Hematopoietic multipotent progenitor cell treated with erythropoietin and hydrocortisone succinate and interleukin-3 and kit ligand, for 17 days (in vitro differentiated cells): ENCODE measurements around the gene DERA.
"Not testable (repeated sequence)": the region's sequence is repeated elsewhere in the genome, so short reads cannot be mapped to it uniquely, and the experiment has no call there.

Experiments used
- DNase-seq: peaks from one replicate; pipeline ENCODE4 v3.0.0-alpha.2; 2015; ENCODE audit warnings: low spot score

Gene DERA

DNA sequence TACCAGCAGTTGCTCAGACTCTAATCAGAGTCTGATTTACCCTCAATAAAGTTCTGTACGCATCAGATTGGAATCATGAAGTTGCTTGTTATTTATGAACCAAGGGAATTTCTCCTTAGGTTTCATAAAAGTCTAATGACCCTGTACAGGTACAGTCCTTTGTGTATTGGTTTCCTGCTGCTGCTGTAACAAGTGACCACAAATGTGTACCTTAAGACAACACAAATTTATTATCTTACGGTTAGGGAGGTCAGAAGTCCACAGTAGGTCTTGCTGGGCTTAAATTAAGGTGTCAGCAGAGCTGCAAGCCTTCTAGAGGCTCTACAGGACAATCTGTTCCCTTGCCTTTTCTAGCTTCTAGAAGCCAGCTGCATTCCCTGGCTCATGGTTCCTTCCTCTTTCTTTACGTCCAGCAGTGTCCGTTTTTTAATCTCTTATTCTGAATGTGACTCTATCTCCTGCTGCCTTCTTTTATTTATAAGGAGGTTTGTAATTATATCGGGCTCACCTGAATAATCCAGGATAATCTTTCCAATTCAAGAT lies 6.7 kb upstream of the DERA start:
- DNase-seq: no peak

DNA sequence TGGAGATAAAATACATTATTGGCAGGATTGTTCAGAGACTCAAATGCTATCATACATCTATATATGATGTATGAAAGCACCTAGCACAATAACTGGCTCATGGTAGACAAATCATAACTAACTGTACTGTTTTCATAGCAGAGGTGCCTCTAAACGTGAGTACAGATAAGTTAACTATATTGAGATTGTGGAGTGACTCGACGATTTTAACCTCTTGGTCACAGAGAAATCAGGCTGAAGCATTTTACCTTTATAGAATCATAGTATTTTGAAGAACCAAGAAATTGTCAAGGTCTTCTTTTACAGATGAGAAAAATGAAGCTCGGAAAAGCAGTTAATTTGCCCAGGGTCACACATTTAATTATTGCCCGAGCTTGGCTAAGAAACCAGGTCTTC lies 666 bp upstream of the DERA start:
- no peak for DNase-seq

DNA sequence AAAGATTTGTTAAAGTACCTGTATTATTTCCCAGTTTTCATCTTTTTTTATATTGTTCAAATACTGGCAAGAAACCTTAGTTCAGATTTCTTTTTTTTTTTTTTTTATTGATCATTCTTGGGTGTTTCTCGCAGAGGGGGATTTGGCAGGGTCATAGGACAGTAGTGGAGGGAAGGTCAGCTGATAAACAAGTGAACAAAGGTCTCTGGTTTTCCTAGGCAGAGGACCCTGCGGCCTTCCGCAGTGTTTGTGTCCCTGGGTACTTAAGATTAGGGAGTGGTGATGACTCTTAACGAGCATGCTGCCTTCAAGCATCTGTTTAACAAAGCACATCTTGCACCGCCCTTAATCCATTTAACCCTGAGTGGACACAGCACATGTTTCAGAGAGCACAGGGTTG lies 799 bp downstream of the DERA start:
- not testable (repeated sequence) for DNase-seq

DNA sequence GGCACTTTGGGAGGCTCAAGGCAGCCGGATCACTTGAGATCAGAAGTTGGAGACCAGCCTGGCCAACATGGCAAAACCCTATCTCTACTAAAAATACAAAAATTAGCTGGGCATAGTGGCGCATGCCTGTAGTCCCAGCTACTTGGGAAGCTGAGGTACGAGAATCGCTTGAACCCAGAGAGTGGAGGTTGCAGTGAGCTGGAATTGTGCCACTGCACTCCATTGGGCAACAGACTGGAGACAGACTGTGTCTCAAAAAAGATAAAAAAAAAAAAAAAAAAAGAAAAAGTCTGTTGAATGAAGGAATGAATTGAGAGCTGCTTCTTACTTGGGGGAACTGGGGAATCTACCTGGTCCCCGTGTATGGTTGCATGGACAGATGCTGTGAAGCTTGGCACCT lies 3.0 kb downstream of the DERA start:
- not testable (repeated sequence) for DNase-seq

DNA sequence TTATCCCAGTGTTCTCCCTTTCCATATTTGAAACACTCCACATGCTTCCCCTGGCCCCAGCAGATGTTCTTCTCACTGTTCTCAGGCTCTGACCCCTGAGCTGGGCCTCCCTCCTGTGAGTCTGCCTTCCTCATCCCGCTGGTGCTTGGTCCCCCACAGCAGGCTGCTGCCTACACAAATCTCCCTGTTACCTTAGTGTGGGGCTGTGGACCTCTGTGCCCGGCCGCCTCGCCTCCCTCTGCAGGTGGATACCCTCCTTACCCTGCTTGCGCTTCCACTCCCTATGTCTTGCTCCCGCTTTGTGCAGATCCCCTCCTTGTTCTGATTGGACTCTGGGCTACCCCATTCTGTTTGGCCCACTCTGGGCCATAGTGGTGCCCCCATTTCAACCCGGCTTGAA lies 6.9 kb downstream of the DERA start:
- DNase-seq: no peak

DNA sequence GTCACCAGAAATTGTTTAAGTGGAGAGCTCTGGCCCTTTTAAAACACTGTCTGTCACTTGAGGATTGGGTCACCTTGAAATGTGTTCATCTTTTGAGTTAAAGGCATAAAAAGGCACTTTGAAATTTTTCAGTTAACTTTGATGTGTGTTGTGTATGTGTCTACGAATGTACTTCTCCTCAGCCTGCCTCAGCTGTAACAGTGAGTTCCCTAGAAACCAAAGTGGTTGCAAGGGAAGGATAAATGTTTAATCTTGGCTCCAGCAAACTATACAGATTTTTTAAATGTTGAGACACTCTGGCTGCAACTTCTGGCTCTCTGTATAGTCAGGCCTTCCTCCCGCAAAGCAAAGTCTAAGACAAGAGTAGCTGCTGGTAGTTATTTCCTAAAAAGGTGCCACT lies 8.3 kb downstream of the DERA start:
- DNase-seq: no peak

DNA sequence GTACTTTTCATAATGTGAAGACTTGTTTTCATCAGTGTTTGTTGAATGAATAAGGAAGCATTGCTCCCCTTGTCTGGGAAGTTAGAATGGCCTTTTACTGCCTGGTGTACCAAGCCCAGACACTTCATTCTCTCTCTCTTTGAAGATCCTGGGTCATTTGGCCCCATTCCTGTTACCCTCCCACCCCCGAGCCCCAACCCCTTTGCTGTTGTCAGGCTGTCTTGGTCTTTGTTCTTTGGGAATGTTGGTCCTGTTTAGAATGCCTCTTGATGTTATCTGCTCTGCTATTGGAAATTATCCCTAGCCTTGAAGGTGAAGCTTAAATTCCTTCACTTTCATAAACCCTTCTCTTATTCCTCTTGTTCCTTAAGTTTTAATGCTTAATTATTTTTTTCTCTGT lies 13.8 kb downstream of the DERA start:
- DNase-seq: no peak

DNA sequence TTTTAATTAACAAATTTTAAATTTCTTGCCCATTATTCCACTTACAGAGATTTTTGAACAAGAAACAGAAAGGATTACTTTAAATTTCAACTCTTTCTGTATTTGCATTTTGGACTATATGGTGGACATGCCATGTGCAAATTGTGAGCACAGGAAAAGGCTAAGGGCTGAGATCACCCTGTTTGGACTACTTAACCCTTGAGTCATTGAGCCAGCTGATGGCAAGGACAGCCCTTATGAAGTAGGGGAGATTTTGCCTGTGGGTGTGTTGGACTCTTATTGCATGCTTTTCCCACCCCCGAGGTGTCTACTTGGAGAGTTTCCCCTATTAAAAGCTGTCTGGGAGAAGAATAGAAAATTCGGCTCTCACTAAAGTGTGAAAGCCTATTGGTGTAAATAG lies 17.2 kb downstream of the DERA start:
- DNase-seq: no peak

DNA sequence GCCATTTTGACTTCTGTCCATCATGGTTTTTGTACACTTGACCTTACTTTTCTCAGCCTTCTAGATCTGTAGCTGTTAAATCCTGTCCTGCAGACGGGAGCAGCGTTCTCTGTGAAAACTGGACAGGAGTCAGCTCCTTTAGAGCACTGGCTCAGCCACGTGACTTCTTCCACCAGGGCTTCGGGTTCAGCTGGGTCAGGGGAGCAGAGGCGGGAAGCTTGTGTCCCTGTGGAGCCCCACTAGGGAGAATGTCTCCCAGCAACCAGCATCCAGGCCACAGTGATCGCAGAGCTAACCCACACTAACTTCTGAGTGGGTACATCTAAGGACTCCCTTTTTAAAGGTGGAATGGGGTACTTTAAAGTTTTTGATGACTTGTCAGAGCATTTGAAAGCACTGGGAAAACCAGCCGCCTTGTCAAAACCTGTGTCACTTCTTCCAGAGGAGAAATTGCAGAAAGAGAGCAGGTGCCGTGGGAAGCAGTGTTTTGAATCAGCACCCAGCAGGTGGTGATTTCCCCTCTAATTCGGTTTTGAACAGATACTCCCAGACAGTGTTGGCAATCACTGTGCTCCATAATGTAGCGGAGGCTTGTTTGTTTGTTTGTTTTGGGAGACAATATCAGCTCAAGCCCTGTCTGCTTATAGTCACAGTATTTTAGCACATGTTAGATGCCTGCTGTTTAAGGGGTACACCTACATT lies 17.9 kb downstream of the DERA start:
- DNase-seq: no peak

DNA sequence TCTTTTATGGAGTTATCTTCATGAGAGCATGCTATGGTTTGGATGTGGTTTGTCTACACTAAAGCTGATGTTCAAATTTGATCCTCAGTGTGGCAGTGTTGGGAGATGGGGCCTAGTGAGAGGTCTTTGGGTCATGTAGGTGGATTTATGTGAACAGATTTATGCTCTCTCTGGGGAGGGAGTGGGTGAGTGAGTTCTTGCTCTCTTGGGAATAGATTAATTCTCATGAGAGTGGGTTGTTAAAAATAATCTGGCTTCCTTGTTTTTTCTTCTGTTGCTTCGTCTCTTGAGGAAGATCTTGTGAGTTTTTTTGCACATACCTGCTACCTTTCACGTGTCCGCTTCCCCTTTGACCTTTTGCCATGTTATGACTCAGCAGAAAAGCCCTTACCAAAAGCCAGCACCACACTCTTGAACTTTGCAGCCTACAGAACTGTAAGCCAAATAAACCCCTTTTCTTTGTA lies 20.5 kb downstream of the DERA start:
- DNase-seq: no peak

DNA sequence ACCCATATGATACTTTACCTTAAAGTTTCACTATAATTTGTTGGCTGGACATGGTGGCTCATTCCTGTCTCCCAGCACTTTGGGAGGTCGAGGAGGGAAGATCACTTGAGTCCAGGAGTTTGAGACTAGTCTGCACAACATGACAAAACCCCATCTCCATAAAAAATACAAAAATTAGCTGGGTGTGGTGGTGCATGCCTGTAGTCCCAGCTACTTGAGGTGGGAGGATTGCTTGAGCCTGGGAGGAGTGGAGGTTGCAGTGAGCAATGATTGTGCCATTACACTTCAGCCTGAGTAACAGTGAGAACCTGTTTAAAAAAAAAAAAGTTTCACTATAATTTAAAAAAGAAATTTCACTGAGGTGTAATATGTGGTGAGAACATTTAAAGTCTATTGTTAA lies 21.2 kb downstream of the DERA start:
- no peak for DNase-seq

DNA sequence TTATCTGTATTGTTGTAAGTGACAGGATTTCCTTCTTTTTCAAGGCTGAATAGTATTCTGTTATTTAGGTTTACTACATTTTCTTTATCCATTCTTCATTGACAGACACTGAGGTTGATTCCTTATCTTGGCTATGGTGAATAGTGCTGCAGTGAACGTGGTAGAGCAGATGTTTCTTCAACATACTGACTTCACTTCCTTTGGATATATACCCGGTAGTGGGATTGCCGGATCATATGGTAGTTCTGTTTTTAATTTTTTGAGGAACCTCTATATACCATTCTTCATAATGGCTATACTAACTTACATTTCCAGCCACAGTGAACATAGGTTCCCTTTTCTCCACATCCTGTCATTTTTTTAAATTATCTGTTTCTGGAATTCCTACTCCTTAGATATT lies 21.8 kb downstream of the DERA start:
- DNase-seq: no peak

DNA sequence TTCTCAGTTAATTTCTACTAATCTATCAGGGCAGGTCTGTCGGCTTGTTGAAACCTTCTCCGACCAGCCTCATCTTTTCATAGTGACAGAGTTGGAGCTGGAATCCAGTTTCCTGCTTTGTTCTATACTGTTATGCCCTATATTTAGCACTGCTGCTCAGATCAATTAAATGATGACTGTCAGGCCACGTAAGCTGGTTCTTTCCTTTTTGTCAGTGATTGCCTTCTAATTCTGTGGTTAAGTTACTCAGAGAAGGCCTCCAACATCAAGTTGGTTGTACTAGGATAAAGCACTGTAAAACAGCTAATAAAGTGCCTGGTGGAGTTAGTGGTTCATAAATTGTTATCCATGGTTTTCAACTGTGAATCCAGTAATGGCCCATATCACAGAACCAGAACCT lies 22.6 kb downstream of the DERA start:
- DNase-seq: no peak

DNA sequence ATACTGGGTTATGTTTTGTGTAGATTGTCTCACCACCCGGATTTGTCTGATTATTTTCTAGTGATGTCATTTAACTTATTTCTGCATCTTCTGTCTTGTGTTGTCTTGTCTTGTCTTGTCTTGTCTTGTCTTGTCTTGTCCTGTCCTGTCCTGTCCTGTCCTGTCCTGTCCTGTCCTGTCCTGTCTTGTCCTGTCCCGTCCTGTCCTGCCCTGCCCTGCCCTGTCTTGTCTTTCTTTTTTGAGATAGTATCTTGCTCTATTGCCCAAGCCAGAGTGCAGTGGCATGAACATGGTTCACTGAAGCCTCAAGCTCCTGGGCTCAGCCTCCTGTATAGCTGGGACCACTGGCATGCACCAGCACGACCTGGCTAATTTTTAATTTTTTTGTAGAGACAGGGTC lies 25.6 kb downstream of the DERA start:
- DNase-seq: no peak

DNA sequence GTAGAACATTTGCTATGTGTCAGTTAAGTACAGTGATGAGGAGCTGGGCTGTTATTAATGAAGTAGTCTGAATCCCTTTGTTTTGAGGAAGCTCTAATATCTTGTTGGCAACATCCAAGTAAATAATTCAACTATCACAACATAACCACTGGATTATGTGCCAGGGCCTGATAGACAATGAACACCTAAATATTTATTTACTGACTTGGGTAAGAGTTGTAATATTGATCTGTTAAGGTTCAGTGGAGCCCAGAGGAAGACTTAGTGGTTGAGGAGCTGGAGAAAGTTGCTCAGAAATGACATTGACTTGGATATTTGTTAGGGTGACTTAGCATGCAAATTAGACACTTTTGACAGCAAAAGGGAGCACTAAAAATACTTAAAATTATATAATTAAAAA lies 26.8 kb downstream of the DERA start:
- DNase-seq: no peak

DNA sequence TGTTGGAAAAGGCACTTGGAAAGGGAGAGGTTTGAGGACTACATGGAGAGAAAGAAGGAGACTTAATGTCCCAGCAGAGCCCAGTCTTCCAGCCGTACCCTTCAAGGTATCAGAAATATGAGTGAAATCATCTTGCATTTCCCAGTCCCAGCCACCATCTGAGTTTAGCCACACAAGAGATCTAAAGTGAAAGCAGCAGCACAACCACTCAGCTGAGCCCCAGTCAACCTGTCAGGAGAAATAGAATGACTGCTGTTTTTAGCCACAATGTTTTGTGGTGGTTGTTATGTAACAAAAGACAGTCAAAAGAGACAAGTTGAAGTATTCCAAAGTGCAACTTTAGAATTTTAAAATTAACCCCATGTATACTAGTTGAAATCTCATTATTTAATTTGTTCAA lies 28.0 kb downstream of the DERA start:
- no peak for DNase-seq

DNA sequence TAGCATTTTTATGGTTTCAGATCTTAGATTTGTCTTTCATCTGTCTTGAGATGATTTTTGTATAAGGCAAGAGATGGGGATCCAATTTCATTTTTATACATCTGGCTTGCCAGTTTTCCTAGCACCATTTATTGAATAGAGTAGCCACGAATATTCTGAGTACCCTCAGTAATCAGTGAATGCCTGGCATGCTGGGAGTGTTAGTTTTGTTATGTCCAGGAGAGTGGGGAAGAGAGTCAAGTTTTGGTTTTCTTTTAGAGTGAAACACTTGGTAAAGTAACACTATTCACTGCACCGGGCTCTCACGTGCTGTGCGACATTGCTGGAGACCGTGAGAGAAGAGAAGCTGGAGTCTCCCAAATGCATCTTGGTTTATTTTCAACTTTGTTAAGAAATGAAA lies 31.3 kb downstream of the DERA start:
- no peak for DNase-seq

DNA sequence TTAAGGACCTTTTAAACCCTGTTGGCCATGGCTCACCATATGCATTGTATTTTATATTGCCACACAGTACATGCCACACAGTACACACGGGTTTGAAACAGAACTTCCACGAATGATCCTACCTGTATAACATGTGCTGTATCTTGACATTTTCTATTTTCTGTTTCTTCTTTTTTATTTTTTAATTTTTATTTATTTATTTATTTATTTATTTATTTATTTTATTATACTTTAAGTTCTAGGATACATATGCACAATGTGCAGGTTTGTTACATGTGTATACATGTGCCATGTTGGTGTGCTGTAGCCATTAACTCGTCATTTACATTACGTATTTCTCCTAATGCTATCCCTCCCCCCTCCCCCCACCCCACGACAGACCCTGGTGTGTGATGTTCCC lies 32.4 kb downstream of the DERA start:
- DNase-seq: not testable (repeated sequence)

DNA sequence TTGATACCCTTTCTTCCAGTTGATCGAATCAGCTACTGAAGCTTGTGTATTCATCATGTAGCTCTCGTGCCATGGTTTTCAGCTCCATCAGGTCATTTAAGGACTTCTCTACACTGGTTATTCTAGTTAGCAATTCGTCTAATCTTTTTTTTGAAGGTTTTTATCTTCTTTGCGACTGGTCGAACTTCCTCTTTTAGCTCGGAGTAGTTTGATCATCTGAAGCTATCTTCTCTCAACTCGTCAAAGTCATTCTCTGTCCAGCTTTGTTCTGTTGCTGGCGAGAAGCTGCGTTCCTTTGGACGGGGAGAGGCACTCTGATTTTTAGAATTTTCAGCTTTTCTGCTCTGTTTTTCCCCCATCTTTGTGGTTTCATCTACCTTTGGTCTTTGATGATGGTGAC lies 37.3 kb downstream of the DERA start:
- DNase-seq: not testable (repeated sequence)

DNA sequence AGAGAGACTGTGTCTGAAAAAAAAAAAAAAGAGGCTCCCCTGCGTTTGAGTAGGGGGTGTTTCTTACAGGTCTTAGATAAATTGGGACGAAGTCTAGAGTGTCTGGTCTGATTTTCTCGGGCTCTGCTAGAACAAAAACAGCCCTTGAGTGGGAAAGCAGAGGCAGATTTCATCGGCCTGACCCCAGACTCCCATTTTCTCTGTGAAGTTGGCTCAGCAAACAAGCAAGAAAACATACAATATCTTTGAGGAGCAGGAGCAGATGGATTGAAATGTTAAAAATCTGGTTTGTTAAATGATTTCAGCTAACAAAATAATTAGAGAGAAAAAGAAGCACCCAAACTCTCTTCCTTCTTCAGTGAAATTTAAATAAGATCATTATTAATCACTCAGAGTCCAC lies 44.1 kb downstream of the DERA start:
- no peak for DNase-seq

DNA sequence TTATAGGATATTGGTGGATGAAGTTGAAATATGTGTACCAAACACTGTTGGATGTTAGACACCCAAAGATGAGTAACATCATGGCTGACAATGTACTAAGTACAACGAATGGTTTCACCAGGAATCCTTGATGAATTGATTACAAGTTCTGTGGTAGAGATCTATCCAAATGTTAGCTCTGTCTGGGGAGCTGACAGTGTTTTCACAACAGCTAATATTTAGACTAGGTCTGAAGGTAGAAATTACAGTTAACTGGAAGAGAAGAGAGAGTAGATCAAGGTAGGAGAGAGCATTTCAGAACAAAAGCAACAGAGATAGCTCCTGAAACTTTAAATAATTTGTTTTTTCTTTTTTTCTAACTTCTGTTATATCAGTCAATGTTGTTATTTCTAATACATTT lies 44.9 kb downstream of the DERA start:
- DNase-seq: no peak

DNA sequence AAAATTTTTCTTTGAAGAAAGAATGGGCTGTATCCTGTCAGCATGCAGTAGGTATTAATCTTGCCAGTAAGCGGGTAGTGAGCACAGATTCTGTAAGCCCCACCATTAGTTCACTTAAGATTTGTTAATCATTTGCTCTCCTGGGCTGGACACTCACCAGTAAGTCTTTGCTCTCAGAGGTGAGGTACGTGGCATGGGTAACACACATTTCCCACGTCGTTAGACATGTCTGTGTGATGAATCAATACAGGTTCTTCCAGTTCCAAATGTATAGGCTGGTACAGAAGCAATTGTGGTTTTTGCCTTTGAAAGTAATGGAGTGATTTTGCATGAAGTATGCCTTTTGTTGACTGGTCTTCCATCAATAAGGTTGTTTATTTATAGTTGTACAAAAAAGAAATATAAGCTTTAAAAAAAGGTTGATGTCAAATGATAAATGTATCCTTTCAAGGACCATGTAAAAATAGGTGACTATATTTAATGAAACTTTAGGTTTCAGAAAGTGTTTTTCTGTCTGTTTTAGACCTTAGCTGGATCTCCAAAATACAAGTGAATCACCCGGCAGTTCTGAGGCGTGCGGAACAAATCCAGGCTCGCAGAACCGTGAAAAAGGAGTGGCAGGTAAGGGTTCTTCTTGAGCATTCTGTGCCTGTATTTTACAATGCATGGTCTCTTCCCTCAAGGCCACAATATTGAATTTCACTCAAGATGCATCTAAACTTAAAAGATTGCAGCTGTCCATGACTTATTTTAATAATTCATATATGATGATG lies 45.5 kb downstream of the DERA start:
- no peak for DNase-seq

DNA sequence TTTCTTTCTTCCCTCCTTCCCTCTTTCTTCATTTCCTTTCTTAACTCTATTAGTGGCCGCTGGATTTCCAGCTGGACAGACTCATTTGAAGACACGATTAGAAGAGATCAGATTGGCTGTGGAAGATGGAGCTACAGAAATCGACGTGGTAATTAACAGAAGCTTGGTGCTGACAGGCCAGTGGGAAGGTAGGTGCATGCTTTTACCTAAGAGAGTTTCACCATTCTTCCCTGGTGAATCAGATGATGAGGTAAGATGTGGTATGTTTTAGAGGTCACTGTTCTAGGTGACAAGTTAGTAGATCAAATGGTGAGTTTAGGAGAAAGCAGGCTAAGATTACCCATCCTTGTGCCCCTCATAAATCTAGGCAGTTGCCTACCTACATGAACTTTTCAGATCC lies 51.6 kb downstream of the DERA start:
- no peak for DNase-seq

DNA sequence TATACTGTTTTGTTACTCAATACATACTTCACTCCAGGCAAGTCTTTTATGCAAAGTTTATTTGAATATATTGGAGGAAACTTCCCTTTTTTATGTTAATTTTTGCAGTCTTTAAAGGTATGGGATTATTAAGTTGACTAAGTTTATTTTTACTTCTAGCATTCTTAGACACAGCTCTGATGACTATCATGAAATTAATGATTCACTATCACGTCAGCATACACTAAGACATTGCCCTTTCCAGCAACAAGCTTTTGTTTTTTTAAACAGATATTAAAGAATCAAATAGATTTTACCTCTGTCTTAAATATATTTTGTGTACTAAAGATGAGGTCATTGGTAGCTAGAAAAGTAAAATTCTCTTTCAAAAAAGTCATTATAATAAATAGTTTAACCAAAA lies 52.1 kb downstream of the DERA start:
- no peak for DNase-seq
